PC-9 (cell line): ENCODE measurements around the gene EXO1. TPM values are rescaled to one million over a fixed set of nuclear protein-coding genes. Genes with fewer than 3 reads are reported as not detected.
A peak's percentile ranks its signal among the peaks of the same experiment; 100 is the strongest.

Experiments
- BruUV-seq: library from RNA; stranded (reverse); fragments of 400-500 nt; replicated peaks from 2 replicates; lab custom pipeline; 2021; lab: Mats Ljungman, UMichigan
- CTCF ChIA-PET: fragments of 300-600 bp; sonication (Branson Sonifier 250); formaldehyde crosslinking; loops from one replicate; lab custom pipeline; 2022; ENCODE audit warnings: antibody characterized with exemption; lab: Charles Lee
- POLR2A ChIA-PET: fragments of 300-600 bp; sonication (Branson Sonifier 250); formaldehyde crosslinking; loops from one replicate; lab custom pipeline; 2022; ENCODE audit warnings: antibody characterized with exemption; ENCODE audit not compliant: unreplicated experiment; lab: Charles Lee
- DNase-seq, 2 experiments: peaks; one replicate each; pipeline versions ENCODE4 v3.0.0 to v3.0.0-alpha.2; 2015 to 2022; ENCODE audit warnings: mixed read lengths in 1 of 2
- H2AFZ ChIP-seq: fragments of 200-600 bp; sonication (generic); 2 replicates; pipeline ENCODE4 v1.8.1; 2017; ENCODE audit warnings: antibody characterized with exemption
- H3F3A ChIP-seq: fragments of 200-600 bp; sonication (generic); 2 replicates; pipeline ENCODE4 v1.8.1; 2017; ENCODE audit warnings: antibody characterized with exemption, mild to moderate bottlenecking, low read depth; ENCODE audit not compliant: insufficient read depth
- H3K27ac ChIP-seq: fragments of 200-600 bp; sonication (generic); 2 replicates; pipeline ENCODE4 v1.6.1; 2016; ENCODE audit warnings: mixed run types
- H3K27me3 ChIP-seq: fragments of 200-600 bp; sonication (generic); 2 replicates; pipeline ENCODE4 v1.6.1; 2016; ENCODE audit warnings: low read depth, mixed run types; ENCODE audit not compliant: insufficient read depth
- H3K36me3 ChIP-seq: fragments of 200-600 bp; sonication (generic); 2 replicates; pipeline ENCODE4 v1.6.1; 2016; ENCODE audit warnings: low read depth, mixed run types
- H3K4me1 ChIP-seq: fragments of 200-600 bp; sonication (generic); replicated peaks from 2 replicates; pipeline ENCODE4 v1.6.1; 2016; ENCODE audit warnings: mixed run types; ENCODE audit not compliant: insufficient read depth
- H3K4me2 ChIP-seq: fragments of 200-600 bp; sonication (generic); 2 replicates; pipeline ENCODE4 v1.6.1; 2017; ENCODE audit warnings: mixed run types
- H3K4me3 ChIP-seq: fragments of 200-600 bp; sonication (generic); 2 replicates; pipeline ENCODE4 v1.6.1; 2016; ENCODE audit warnings: mixed run types
- H3K79me2 ChIP-seq: fragments of 200-600 bp; sonication (generic); 2 replicates; pipeline ENCODE4 v1.6.1; 2017; ENCODE audit warnings: low read depth, mixed run types
- H3K9me2 ChIP-seq: fragments of 200-600 bp; sonication (generic); 2 replicates; pipeline ENCODE4 v1.8.1; 2017; ENCODE audit warnings: mild to moderate bottlenecking; ENCODE audit not compliant: insufficient read depth
- H3K9me3 ChIP-seq: fragments of 200-600 bp; sonication (generic); 2 replicates; pipeline ENCODE4 v1.8.1; 2016; ENCODE audit warnings: low read depth; ENCODE audit not compliant: insufficient read depth
- H4K20me1 ChIP-seq: fragments of 200-600 bp; sonication (generic); 2 replicates; pipeline ENCODE4 v1.8.1; 2017; ENCODE audit not compliant: insufficient read depth
- CTCF ChIP-seq: fragments of 200-600 bp; sonication (generic); conservative IDR thresholded peaks from 2 replicates; pipeline ENCODE4 v1.6.1; 2017; ENCODE audit warnings: mixed run types, antibody characterized with exemption, mild to moderate bottlenecking, moderate library complexity
- EZH2 ChIP-seq: fragments of 200-600 bp; sonication (generic); IDR thresholded peaks from 2 replicates; pipeline ENCODE4 v1.8.0; 2017; ENCODE audit warnings: antibody characterized with exemption, low read depth
- intact Hi-C: fragments of 100-400 bp; cut with micrococcal nuclease; formaldehyde crosslinking; loops from one replicate; pipeline ENCODE4 v1.10.0; 2022; ENCODE audit not compliant: unreplicated experiment
- total RNA-seq: library from RNA; stranded (reverse); gene quantifications from 2 replicates; pipeline ENCODE4 v1.2.3, GENCODE V29; 2021

The EXO1 gene
- total RNA-seq, 1 experiment from 2014 or later: 32.1 TPM

- DNase-seq: no peak
- intact Hi-C loops: no loop called here
- POLR2A ChIA-PET: no interaction called here
- Histone ChIP-seq H3K4me1 (peaks cover 16% of the 10 kb centered on the region), H4K20me1 (no peaks in the 10 kb centered on the region), H3K4me2 (no peak overlapping the region), H3K4me3 (no peak overlapping the region), H3F3A (no peaks in the 10 kb centered on the region), H2AFZ (no peak overlapping the region), H3K9me2 (no peaks in the 10 kb centered on the region), H3K79me2 (peaks cover 14% of the 10 kb centered on the region), H3K9me3 (no peaks in the 10 kb centered on the region), H3K27me3 (no peaks in the 10 kb centered on the region), H3K36me3 (no peaks in the 10 kb centered on the region), H3K27ac (no peak overlapping the region)
- BruUV-seq: no TSS peak
- CTCF ChIA-PET: no interaction called here
- TF ChIP-seq CTCF: no peak
- no peak for TF ChIP-seq EZH2
These were observed 3.4 kb upstream of the EXO1 start for GRCh38 chr1:241844593-241844992.

- Histone ChIP-seq H4K20me1 (no peaks in the 10 kb centered on the region), H3K9me3 (no peaks in the 10 kb centered on the region), H3K9me2 (no peaks in the 10 kb centered on the region), H3K79me2 (peaks cover 16% of the 10 kb centered on the region), H3F3A (no peaks in the 10 kb centered on the region), H3K27me3 (no peaks in the 10 kb centered on the region), H3K4me3 (no peak overlapping the region), H2AFZ (no peak overlapping the region), H3K27ac (no peak overlapping the region), H3K36me3 (no peaks in the 10 kb centered on the region), H3K4me1 (peaks cover 17% of the 10 kb centered on the region), H3K4me2 (no peak overlapping the region; the same call in 1 of the 2 replicates)
- intact Hi-C loops: loop anchor here (5.0 kb wide), 1 partner anchor 171 kb away; no protein-coding TSS in a partner anchor
- no TSS peak for BruUV-seq
- no peak for DNase-seq
- no peak for TF ChIP-seq EZH2
- TF ChIP-seq CTCF: no peak
- ChIA-PET POLR2A (no interaction called here), CTCF (no interaction called here)
These were observed 1.6 kb upstream of the EXO1 start for GRCh38 chr1:241846375-241846774.

GRCh38 chr1:241846862-241847539, 1.0 kb upstream of the EXO1 start:
- DNase-seq: no peak
- no peak for TF ChIP-seq EZH2
- no peak for TF ChIP-seq CTCF
- H3K27me3 ChIP-seq: no peaks in the 10 kb centered on the region
- H3K9me2 ChIP-seq: no peaks in the 10 kb centered on the region
- H3K4me2 ChIP-seq: peak overlapping the region; percentile 83
- POLR2A ChIA-PET: no interaction called here
- CTCF ChIA-PET: no interaction called here
- peak overlapping the region; percentile 87 for H3K27ac ChIP-seq
- peaks cover 17% of the 10 kb centered on the region for H3K4me1 ChIP-seq
- peak overlapping the region; percentile 96 for H2AFZ ChIP-seq
- no peaks in the 10 kb centered on the region for H3K9me3 ChIP-seq
- H3K79me2 ChIP-seq: peaks cover 16% of the 10 kb centered on the region
- no peaks in the 10 kb centered on the region for H3K36me3 ChIP-seq
- no TSS peak for BruUV-seq
- no peaks in the 10 kb centered on the region for H4K20me1 ChIP-seq
- no peaks in the 10 kb centered on the region for H3F3A ChIP-seq
- intact Hi-C loops: loop anchor here (5.0 kb wide), 1 partner anchor 170 kb away; no protein-coding TSS in a partner anchor
- H3K4me3 ChIP-seq: peak overlapping the region; percentile 71
